ENCODE data around the gene CRMP1. TPM values are rescaled to one million over a fixed set of nuclear protein-coding genes. Genes with fewer than 3 reads are reported as not detected.

Gene CRMP1
- total and polyA plus RNA-seq, 9 of the 15 experiments (the other 6 are each of a cell fraction or from before 2014, with no cell fraction given): 0.03 to 0.04 TPM; not detected in 7

DNA sequence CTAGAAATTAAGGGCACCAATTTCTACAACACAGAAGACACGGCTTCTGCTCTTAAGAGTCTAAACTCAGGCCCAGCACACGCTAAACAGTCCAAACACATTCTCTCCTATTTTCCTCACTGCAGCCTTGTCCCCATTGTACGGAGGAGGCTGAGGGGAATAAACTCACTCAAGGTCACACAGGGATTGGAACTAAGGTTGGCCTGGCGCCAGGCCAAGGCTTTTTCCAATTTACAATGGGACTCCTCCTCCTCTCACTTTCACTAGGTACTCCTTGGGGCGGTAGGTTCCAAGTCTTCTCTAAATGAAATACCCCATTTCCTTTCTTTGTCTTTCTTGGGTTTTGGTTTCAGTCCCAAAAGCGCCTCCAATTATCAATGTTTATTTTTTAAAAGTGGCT lies 48.7 kb upstream of the CRMP1 start:
- H3K36me3 ChIP-seq (ENCODE audit: control insufficient read depth, insufficient read depth, low read length): no peaks in the 10 kb centered on the region
- POLR2A ChIA-PET: no interaction called here
- H3K4me3 ChIP-seq: no peak overlapping the region
- no peaks in the 10 kb centered on the region for H3K9me1 ChIP-seq (ENCODE audit: control insufficient read depth, insufficient read depth, low read length)
- CTCF ChIA-PET (ENCODE audit: low intra/inter-chr PET ratio): no interaction called here
- intact Hi-C loops (cut with micrococcal nuclease): no loop called here
- DNase-seq (ENCODE audit: extremely low read depth in 1 of 4, low spot score in 3 of 4) (no peak), FAIRE-seq (no peak), ATAC-seq (no peak)
- in situ Hi-C loops (cut with MboI): no loop called here
- no peaks in the 10 kb centered on the region for H3K9me3 ChIP-seq (replicated peaks; ENCODE audit: control insufficient read depth, insufficient read depth, low read depth, low read length)
- H2AFZ ChIP-seq (ENCODE audit: low read depth, low read length): no peak overlapping the region
- no peaks in the 10 kb centered on the region; a peak in 1 of 5 replicates for H3K4me1 ChIP-seq (replicated peaks in 1 of 2; ENCODE audit: control insufficient read depth in 2 of 2, insufficient read depth in 2 of 2, low read length in 2 of 2)
- no peaks in the 10 kb centered on the region for H4K20me1 ChIP-seq (replicated peaks; ENCODE audit: control insufficient read depth, insufficient read depth, low read length)
- no TSS peak for BruUV-seq (replicated peaks)
- H3K4me2 ChIP-seq (ENCODE audit: insufficient read depth, low read length): no peak overlapping the region
- H3K27me3 ChIP-seq (ENCODE audit: control insufficient read depth in 2 of 2, insufficient read depth in 2 of 2, low read length in 2 of 2): peaks cover 0 to 7% of the 10 kb centered on the region in 2 experiments; a peak in 1 of 5 replicates
- no peak for TF ChIP-seq MTF1 (CRISPR knock-in tag; IDR thresholded peaks at IDR 0.05; ENCODE audit: borderline replicate concordance)
- peak; percentile 39; the same call in 1 of the 2 replicates for TF ChIP-seq NFIC (IDR thresholded peaks at IDR 0.05)
- no peak overlapping the region for H3K27ac ChIP-seq (ENCODE audit: extremely low read depth, low read depth, low read length)
- 7% methylated on average over 6 of the region's 6 CpGs for WGBS (ENCODE audit: insufficient coverage, low coverage, missing lambda C conversion rate)
- H3K9ac ChIP-seq (ENCODE audit: insufficient read depth in 1 of 2, low read depth in 2 of 2, low read length in 2 of 2): no peak overlapping the region
- no peaks in the 10 kb centered on the region for H3K79me2 ChIP-seq (ENCODE audit: control insufficient read depth, insufficient read depth, low read length)

DNA sequence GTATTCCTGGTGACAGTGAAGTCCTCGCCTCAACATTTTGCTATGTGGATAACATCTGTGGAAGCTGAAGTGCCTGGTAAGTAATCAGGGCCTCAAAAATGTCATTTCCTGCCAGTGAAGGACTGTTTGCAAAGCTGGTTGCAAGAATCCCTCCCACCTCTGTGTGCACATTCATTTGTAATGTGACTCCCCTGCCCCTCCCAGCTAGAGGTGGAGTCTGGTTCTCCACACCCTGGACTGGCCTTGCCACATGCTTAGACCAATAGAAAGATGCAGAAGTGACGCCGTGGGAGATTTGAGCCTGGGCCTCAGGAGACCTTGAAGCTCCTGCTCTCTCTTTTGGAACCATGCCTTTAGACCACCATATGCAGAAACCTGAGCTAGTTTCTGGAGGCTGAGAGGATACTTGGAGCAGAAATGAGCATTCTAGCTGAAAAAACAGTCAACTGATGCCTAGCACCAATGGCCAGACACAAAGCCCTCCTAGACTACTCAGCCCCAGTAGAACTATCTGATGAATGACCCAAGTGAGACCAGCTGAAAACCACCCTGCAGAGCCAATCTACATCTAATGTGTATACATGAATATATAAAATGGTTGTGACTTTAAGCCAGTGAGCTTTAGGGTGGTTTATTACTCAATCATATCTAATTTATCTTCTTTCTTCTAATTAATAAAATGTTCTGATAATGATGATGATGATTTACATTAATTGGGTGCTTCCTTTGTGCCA lies 47.8 kb upstream of the CRMP1 start:
- no TSS peak for BruUV-seq (replicated peaks)
- no peak overlapping the region for H3K9ac ChIP-seq (ENCODE audit: insufficient read depth in 1 of 2, low read depth in 2 of 2, low read length in 2 of 2)
- peaks cover 0 to 7% of the 10 kb centered on the region in 2 experiments; a peak in 1 of 5 replicates for H3K27me3 ChIP-seq (ENCODE audit: control insufficient read depth in 2 of 2, insufficient read depth in 2 of 2, low read length in 2 of 2)
- ATAC-seq: peak; percentile 97
- H2AFZ ChIP-seq (ENCODE audit: low read depth, low read length): no peak overlapping the region
- H3K27ac ChIP-seq (ENCODE audit: extremely low read depth, low read depth, low read length): no peak overlapping the region
- no peak overlapping the region for H3K4me2 ChIP-seq (ENCODE audit: insufficient read depth, low read length)
- WGBS (ENCODE audit: insufficient coverage, low coverage, missing lambda C conversion rate): 4% methylated on average over 3 of the region's 3 CpGs
- peak in 2 of 4 experiments; percentile 37 to 56 for DNase-seq (ENCODE audit: extremely low read depth in 1 of 4, low spot score in 3 of 4)
- no peak for FAIRE-seq
- ChIA-PET POLR2A (interaction anchor here (0.8 to 1.4 kb wide), 2 partner anchors 13 to 16 kb away, joined by 4 read pairs; no protein-coding TSS in a partner anchor), CTCF (ENCODE audit: low intra/inter-chr PET ratio) (no interaction called here)
- no peaks in the 10 kb centered on the region; a peak in 1 of 5 replicates for H3K4me1 ChIP-seq (replicated peaks in 1 of 2; ENCODE audit: control insufficient read depth in 2 of 2, insufficient read depth in 2 of 2, low read length in 2 of 2)
- no peaks in the 10 kb centered on the region for H3K9me3 ChIP-seq (replicated peaks; ENCODE audit: control insufficient read depth, insufficient read depth, low read depth, low read length)
- no peaks in the 10 kb centered on the region for H3K36me3 ChIP-seq (ENCODE audit: control insufficient read depth, insufficient read depth, low read length)
- H4K20me1 ChIP-seq (replicated peaks; ENCODE audit: control insufficient read depth, insufficient read depth, low read length): no peaks in the 10 kb centered on the region
- intact Hi-C loops (cut with micrococcal nuclease) (no loop called here), in situ Hi-C loops (cut with MboI) (no loop called here)
- no peaks in the 10 kb centered on the region for H3K9me1 ChIP-seq (ENCODE audit: control insufficient read depth, insufficient read depth, low read length)
- H3K4me3 ChIP-seq: no peak overlapping the region
- H3K79me2 ChIP-seq (ENCODE audit: control insufficient read depth, insufficient read depth, low read length): no peaks in the 10 kb centered on the region
- TF ChIP-seq, protein P1, sequence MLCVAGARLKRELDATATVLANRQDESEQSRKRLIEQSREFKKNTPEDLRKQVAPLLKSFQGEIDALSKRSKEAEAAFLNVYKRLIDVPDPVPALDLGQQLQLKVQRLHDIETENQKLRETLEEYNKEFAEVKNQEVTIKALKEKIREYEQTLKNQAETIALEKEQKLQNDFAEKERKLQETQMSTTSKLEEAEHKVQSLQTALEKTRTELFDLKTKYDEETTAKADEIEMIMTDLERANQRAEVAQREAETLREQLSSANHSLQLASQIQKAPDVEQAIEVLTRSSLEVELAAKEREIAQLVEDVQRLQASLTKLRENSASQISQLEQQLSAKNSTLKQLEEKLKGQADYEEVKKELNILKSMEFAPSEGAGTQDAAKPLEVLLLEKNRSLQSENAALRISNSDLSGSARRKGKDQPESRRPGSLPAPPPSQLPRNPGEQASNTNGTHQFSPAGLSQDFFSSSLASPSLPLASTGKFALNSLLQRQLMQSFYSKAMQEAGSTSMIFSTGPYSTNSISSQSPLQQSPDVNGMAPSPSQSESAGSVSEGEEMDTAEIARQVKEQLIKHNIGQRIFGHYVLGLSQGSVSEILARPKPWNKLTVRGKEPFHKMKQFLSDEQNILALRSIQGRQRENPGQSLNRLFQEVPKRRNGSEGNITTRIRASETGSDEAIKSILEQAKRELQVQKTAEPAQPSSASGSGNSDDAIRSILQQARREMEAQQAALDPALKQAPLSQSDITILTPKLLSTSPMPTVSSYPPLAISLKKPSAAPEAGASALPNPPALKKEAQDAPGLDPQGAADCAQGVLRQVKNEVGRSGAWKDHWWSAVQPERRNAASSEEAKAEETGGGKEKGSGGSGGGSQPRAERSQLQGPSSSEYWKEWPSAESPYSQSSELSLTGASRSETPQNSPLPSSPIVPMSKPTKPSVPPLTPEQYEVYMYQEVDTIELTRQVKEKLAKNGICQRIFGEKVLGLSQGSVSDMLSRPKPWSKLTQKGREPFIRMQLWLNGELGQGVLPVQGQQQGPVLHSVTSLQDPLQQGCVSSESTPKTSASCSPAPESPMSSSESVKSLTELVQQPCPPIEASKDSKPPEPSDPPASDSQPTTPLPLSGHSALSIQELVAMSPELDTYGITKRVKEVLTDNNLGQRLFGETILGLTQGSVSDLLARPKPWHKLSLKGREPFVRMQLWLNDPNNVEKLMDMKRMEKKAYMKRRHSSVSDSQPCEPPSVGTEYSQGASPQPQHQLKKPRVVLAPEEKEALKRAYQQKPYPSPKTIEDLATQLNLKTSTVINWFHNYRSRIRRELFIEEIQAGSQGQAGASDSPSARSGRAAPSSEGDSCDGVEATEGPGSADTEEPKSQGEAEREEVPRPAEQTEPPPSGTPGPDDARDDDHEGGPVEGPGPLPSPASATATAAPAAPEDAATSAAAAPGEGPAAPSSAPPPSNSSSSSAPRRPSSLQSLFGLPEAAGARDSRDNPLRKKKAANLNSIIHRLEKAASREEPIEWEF (CRISPR knock-in tag; IDR thresholded peaks at IDR 0.05): no peak
- TF ChIP-seq ETV1 (tag; conservative IDR thresholded peaks at IDR 0.05; ENCODE audit: low read depth) (peak; percentile 44), ATF1 (CRISPR knock-in tag; IDR thresholded peaks at IDR 0.05) (no peak), ATF1 (tag; IDR thresholded peaks at IDR 0.05) (peak; percentile 31)
- TF ChIP-seq, protein P2, sequence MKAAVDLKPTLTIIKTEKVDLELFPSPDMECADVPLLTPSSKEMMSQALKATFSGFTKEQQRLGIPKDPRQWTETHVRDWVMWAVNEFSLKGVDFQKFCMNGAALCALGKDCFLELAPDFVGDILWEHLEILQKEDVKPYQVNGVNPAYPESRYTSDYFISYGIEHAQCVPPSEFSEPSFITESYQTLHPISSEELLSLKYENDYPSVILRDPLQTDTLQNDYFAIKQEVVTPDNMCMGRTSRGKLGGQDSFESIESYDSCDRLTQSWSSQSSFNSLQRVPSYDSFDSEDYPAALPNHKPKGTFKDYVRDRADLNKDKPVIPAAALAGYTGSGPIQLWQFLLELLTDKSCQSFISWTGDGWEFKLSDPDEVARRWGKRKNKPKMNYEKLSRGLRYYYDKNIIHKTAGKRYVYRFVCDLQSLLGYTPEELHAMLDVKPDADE (conservative IDR thresholded peaks at IDR 0.05; ENCODE audit: control insufficient read depth, low read depth, low read length): no peak
